DND-41 (cell line): Measurements from ENCODE around the gene SLAMF1.
A peak's percentile ranks its signal among the peaks of the same experiment; 100 is the strongest.

Experiments
- ATAC-seq: fragments of 200-7000 bp; cut with Tn5 transposase; 3 replicates; pipeline ENCODE4 v1.9.1; 2021; ENCODE audit warnings: low read depth; ENCODE audit not compliant: insufficient read depth
- DNase-seq: peaks from one replicate; pipeline ENCODE4 v3.0.0-alpha.2; 2020
- H2AFZ ChIP-seq: 2 replicates; pipeline ENCODE4 v1.6.0; 2012; ENCODE audit warnings: low read depth, low read length
- H3K27ac ChIP-seq: 2 replicates; pipeline ENCODE4 v1.5.1; 2012; ENCODE audit warnings: low read length, inconsistent platforms
- H3K27me3 ChIP-seq: fragments of 200-600 bp; sonication (generic); 2 replicates; pipeline ENCODE4 v1.6.0; 2012; ENCODE audit warnings: low read length, mild to moderate bottlenecking, inconsistent platforms; ENCODE audit not compliant: insufficient read depth, poor library complexity
- H3K36me3 ChIP-seq: 2 replicates; pipeline ENCODE4 v1.5.1; 2012; ENCODE audit warnings: low read length, inconsistent platforms; ENCODE audit not compliant: insufficient read depth
- H3K4me1 ChIP-seq: 2 replicates; pipeline ENCODE4 v1.5.1; 2012; ENCODE audit warnings: mild to moderate bottlenecking, low read length; ENCODE audit not compliant: insufficient read depth
- H3K4me2 ChIP-seq: 2 replicates; pipeline ENCODE4 v1.6.0; 2012; ENCODE audit warnings: mild to moderate bottlenecking, moderate library complexity, low read length, inconsistent platforms; ENCODE audit not compliant: insufficient read depth
- H3K4me3 ChIP-seq, 2 experiments: fragments of 200-600 bp in 1 of 2; shearing (Covaris generic) in 1 of 2; 2 replicates each; pipeline ENCODE4 v1.5.1; 2012 to 2016; ENCODE audit warnings: inconsistent platforms in 2 of 2, low read length in 2 of 2, mild to moderate bottlenecking in 2 of 2, low read depth in 1 of 2, moderate library complexity in 1 of 2
- H3K79me2 ChIP-seq: 2 replicates; pipeline ENCODE4 v1.6.0; 2012; ENCODE audit warnings: low read length, inconsistent platforms; ENCODE audit not compliant: insufficient read depth
- H3K9ac ChIP-seq: 2 replicates; pipeline ENCODE4 v1.6.0; 2012; ENCODE audit warnings: low read depth, mild to moderate bottlenecking, inconsistent platforms, low read length, moderate library complexity
- H3K9me3 ChIP-seq: 2 replicates; pipeline ENCODE4 v1.5.1; 2012; ENCODE audit warnings: low read length, moderate library complexity, mild to moderate bottlenecking, inconsistent platforms; ENCODE audit not compliant: insufficient read depth, severe bottlenecking
- H4K20me1 ChIP-seq: 2 replicates; pipeline ENCODE4 v1.6.0; 2012; ENCODE audit warnings: low read length; ENCODE audit not compliant: insufficient read depth
- EZH2 ChIP-seq: IDR thresholded peaks from 3 replicates; pipeline ENCODE4 v1.6.1; 2012; ENCODE audit warnings: borderline replicate concordance, low read depth, mild to moderate bottlenecking, moderate library complexity, low read length, inconsistent platforms; ENCODE audit not compliant: severe bottlenecking
- TF ChIP-seq, protein P1 (sequence below): IDR thresholded peaks from 2 replicates; pipeline ENCODE4 v1.5.1; 2012; ENCODE audit warnings: borderline replicate concordance, low read length, moderate library complexity, mild to moderate bottlenecking; ENCODE audit not compliant: poor library complexity, severe bottlenecking; ENCODE audit errors: extremely low read depth

Gene SLAMF1

DNA sequence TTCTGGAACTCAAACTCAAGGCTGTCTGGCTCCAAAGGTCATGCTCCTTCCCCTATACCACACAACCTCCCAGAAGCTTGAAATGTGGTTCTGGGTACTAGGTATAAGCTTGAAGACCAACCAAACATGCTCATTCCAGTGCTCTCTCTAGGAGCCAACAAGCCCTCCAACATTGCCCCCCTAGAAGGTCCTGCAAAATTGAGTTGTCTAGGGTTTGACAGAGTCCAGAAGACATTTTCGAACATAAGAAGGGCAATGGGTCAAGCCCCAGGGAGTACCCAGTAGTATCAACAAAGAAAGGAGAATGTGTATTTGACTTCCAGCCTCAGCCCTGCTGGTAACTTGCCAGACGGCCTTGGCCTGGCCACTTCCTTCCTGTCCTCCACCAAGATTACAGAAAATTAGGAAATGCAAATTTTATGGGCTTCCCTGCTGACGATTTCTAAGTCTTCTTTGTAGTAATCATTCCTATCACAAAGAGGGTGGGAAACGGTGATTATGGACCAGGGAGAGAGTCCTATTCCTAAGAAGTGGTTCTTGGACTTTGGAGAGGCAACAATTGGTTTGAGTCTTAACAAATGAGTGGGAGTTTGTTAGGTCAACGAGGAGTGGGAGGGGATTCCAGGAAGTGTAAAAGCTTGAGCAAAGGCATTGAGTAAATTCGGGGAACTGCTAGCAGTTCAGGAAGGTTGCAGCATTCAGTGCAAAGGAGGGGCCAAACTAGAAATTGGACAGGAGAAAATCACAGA, 18.7 kb upstream of the SLAMF1 start:
- H3K4me1 ChIP-seq, result peaks cover 39% of the 10 kb centered on the region
- no peaks in the 10 kb centered on the region for H3K27me3 ChIP-seq
- peak overlapping the region; percentile 69 for H3K27ac ChIP-seq
- no peaks in the 10 kb centered on the region for H3K79me2 ChIP-seq
- peak overlapping the region; percentile 29 for H3K4me2 ChIP-seq
- no peak overlapping the region for H3K4me3 ChIP-seq
- H3K9ac ChIP-seq, result no peak overlapping the region; the same call in 1 of the 2 replicates
- ATAC-seq, result peak; percentile 56
- peaks cover 11% of the 10 kb centered on the region for H3K9me3 ChIP-seq
- TF ChIP-seq, protein P1, sequence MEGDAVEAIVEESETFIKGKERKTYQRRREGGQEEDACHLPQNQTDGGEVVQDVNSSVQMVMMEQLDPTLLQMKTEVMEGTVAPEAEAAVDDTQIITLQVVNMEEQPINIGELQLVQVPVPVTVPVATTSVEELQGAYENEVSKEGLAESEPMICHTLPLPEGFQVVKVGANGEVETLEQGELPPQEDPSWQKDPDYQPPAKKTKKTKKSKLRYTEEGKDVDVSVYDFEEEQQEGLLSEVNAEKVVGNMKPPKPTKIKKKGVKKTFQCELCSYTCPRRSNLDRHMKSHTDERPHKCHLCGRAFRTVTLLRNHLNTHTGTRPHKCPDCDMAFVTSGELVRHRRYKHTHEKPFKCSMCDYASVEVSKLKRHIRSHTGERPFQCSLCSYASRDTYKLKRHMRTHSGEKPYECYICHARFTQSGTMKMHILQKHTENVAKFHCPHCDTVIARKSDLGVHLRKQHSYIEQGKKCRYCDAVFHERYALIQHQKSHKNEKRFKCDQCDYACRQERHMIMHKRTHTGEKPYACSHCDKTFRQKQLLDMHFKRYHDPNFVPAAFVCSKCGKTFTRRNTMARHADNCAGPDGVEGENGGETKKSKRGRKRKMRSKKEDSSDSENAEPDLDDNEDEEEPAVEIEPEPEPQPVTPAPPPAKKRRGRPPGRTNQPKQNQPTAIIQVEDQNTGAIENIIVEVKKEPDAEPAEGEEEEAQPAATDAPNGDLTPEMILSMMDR, result no peak
- no peak for TF ChIP-seq EZH2
- no peaks in the 10 kb centered on the region for H3K36me3 ChIP-seq
- H4K20me1 ChIP-seq, result no peaks in the 10 kb centered on the region
- peak; percentile 62 for DNase-seq
- peak overlapping the region; percentile 62 for H2AFZ ChIP-seq

DNA sequence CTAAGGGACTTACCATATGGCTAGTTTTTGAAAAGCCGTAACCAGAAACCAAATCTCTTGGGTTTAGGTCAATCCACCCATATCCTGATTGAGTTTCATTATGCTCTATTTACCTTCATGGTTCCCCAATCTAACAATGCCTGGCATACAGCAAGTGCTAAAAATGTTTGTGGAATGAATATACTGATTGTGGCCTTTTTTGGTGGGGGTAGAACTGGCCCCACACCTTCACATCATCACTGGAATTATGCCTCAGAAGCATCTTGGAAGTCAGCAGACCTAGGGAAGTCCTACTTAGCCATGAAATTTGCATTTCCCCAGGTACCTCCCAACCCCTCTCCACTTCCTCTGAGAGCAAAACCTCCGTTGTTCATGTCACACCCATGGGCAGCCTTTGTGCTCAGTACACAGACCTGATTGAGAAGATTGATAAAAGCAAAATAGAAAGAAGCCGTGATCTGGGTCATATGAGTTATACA, 17.8 kb upstream of the SLAMF1 start:
- Histone ChIP-seq H3K27ac (peak overlapping the region; percentile 69; the same call in 1 of the 2 replicates), H3K36me3 (no peaks in the 10 kb centered on the region), H3K4me3 (no peak overlapping the region), H3K4me2 (no peak overlapping the region), H3K79me2 (no peaks in the 10 kb centered on the region), H3K4me1 (peaks cover 39% of the 10 kb centered on the region), H2AFZ (no peak overlapping the region; the same call in 1 of the 2 replicates), H4K20me1 (no peaks in the 10 kb centered on the region), H3K9me3 (peaks cover 11% of the 10 kb centered on the region), H3K27me3 (no peaks in the 10 kb centered on the region), H3K9ac (no peak overlapping the region)
- TF ChIP-seq, protein P1, result no peak
- no peak for TF ChIP-seq EZH2
- DNase-seq (peak; percentile 29), ATAC-seq (peak; percentile 43; the same call in 1 of the 3 replicates)

DNA sequence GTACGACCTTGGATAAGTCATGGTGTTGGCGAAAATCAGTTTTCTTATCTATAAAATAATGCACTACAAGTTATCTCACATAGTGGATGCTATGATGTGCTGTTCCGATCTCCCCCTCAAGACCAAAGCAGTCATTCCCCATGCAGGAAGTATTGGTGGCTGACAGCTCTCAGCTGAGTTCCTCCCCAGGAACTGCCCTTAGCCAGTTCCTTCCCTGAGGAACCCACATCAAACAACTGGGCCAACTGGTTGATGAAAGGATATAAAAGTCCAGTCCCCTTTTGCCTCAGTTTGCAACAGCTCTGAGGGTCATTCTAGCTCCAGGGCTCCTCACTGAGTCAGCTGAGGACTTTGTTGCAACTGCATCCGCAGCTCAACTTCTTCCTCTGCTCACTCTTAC, 16.1 kb upstream of the SLAMF1 start:
- Histone ChIP-seq H2AFZ (no peak overlapping the region), H3K79me2 (no peaks in the 10 kb centered on the region), H3K27ac (peak overlapping the region; percentile 29; the same call in 1 of the 2 replicates), H3K27me3 (no peaks in the 10 kb centered on the region), H3K4me2 (no peak overlapping the region), H3K36me3 (no peaks in the 10 kb centered on the region), H3K4me3 (no peak overlapping the region), H3K9ac (no peak overlapping the region), H3K4me1 (peaks cover 39% of the 10 kb centered on the region), H4K20me1 (no peaks in the 10 kb centered on the region), H3K9me3 (no peaks in the 10 kb centered on the region)
- ATAC-seq (0 out of 3 replicates have a peak, but pooled peaks have one; percentile 42), DNase-seq (peak; percentile 22)
- TF ChIP-seq, protein P1, result no peak
- TF ChIP-seq EZH2, result no peak
